Right cardiac atrium (tissue), 5 donors: ENCODE measurements around the gene TMEM14B. TPM values are rescaled to one million over a fixed set of nuclear protein-coding genes. Genes with fewer than 3 reads are reported as not detected.
"Not testable (repeated sequence)": the region's sequence is repeated elsewhere in the genome, so short reads cannot be mapped to it uniquely, and the experiment has no call there.

Experiments
- ATAC-seq, 2 donors: fragments of 200-7000 bp; cut with Tn5 transposase; one replicate each; pipeline versions ENCODE4 v1.8.0 to v1.9.1; 2020; ENCODE audit warnings: moderate library complexity in 2 of 2, mild to moderate bottlenecking in 1 of 2
- DNase-seq, 3 donors: peaks; one replicate each; pipeline ENCODE4 v3.0.0-alpha.2; 2020
- H3K27ac ChIP-seq: one replicate; pipeline ENCODE4 v1.5.1; 2013; ENCODE audit warnings: mild to moderate bottlenecking, low read length, control low read depth, moderate library complexity
- H3K27me3 ChIP-seq: one replicate; pipeline ENCODE4 v1.6.1; 2013; ENCODE audit not compliant: control insufficient read depth, insufficient read depth
- H3K4me1 ChIP-seq: one replicate; pipeline ENCODE4 v1.6.1; 2013; ENCODE audit warnings: low read length; ENCODE audit not compliant: control insufficient read depth, insufficient read depth
- H3K4me3 ChIP-seq: one replicate; pipeline ENCODE4 v1.5.1; 2013; ENCODE audit warnings: low read length, control low read depth
- H3K9me3 ChIP-seq: one replicate; pipeline ENCODE4 v1.6.1; 2013; ENCODE audit warnings: low read length; ENCODE audit not compliant: control insufficient read depth
- WGBS: extraction: QIAGEN DNeasy Blood & Tissue Kit; methylation state at CpG from one replicate; pipeline ENCODE4 v1.1.7; 2013; 5-methylcytosine and 5-hydroxymethylcytosine counted together
- intact Hi-C, 4 donors: fragments of 100-400 bp; cut with DNase I; formaldehyde crosslinking; loops; one replicate each; pipeline versions ENCODE4 v1.11.0 to v1.14.0; 2022 to 2023
- polyA plus RNA-seq: library from polyadenylated mRNA; stranded (reverse); fragments of 200-250 nt; gene quantifications from one replicate; pipeline ENCODE4 v1.2.3, GENCODE V29; 2013
- total RNA-seq, 4 donors: library from RNA; stranded (reverse); fragmentation: NEBNext Ultra II Directional; extraction: Animal tissue kit (Norgen Biotek cat#: 25700); gene quantifications; one replicate each; pipeline ENCODE4 v1.2.1, GENCODE V29; 2021
- donor health status: healthy with polysubstance abuse.
- donor health status: DM: no; HTN: yes; CAD: no.
- donor health status: DM: no; HTN: no; CAD: no.
- donor health status: DM: no; HTN: yes; CAD: no; lungs with severe emphysema.
- donor health status: DM: yes; HTN: yes; CAD: no.

Gene TMEM14B
- total and polyA plus RNA-seq, 5 donors = 92.6 to 141 (median 112) TPM

DNA sequence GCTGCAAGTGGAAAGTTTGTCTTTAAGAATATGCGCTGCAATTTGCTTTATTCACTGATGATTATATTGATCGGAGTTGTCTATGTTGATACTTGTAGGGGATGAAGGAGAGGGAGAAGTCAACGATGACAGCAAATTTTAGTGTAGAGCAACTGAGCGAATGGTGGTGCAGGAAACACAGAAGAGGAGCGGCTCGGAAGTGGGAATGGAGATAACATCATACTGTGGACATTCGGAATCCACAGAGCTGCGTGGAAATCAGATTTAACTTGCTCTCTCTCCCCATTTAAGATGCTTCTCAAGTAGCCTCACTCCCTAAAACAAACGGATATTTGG lies 722 bp upstream of the TMEM14B start:
- peaks cover 10% of the 10 kb centered on the region for H3K4me1 ChIP-seq
- DNase-seq (no peak), ATAC-seq (no peak)
- 45% methylated on average over 9 of the region's 9 CpGs for WGBS
- intact Hi-C loops = loop anchor here in 1 of 4 donors (10.0 kb wide), 1 partner anchor 52 kb away; the partner anchor contains the start of genes C6orf52 and PAK1IP1
- H3K27ac ChIP-seq = peak overlapping the region; percentile 52
- H3K9me3 ChIP-seq = no peaks in the 10 kb centered on the region
- peak overlapping the region; percentile 77 for H3K4me3 ChIP-seq
- no peaks in the 10 kb centered on the region for H3K27me3 ChIP-seq

DNA sequence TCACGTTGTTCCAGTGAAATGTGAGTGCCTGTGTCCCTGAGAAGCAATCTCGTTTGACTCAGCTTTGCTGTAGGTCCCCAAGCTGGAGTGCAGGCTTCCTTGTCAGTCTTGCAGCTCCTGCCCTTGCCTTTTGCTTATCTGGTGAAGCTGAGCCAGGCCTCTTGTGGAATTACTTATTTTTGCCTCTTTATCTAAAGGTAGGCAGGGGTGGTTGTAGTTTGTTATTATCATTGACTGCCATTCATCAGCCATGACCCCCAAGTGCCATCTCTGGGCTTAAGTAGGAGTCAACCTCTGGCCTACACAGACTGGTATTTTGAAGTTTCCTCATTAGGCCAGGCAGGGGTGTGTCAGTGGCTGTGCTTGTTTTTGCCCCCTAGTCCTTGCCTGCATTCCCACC lies 2.1 kb downstream of the TMEM14B start:
- Histone ChIP-seq H3K4me1 (peaks cover 10% of the 10 kb centered on the region), H3K27me3 (no peaks in the 10 kb centered on the region), H3K9me3 (no peaks in the 10 kb centered on the region), H3K27ac (no peak overlapping the region), H3K4me3 (no peak overlapping the region)
- intact Hi-C loops = loop anchor here in 1 of 4 donors (10.0 kb wide), 1 partner anchor 55 kb away; the partner anchor contains the start of genes C6orf52 and PAK1IP1
- 26% methylated on average over 2 of the region's 2 CpGs for WGBS
- ATAC-seq = no peak
- DNase-seq = no peak

DNA sequence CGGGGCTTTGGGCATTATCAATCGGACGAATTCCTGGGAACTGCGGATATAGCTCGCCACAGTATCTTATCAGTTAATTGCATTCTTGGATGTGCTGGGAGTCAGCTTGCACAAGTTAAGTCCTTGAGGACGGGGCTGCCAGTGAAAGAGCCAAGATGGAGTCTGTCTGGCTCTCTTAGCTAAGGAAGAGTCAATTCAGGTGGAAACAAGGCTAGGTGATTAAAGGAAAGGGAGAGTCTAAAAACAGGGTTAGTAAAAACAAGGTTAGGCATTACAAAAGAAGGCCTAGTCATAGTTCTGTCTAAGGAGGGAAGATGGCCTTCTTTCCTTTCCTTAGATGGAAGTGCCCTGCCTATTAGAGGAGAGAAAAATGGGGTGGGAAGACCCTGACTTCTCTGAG lies 3.0 kb downstream of the TMEM14B start:
- DNase-seq, H3K27ac ChIP-seq, H3K4me1 ChIP-seq, ATAC-seq, intact Hi-C loops, H3K27me3 ChIP-seq, H3K9me3 ChIP-seq, H3K4me3 ChIP-seq: not testable (repeated sequence)
- WGBS = 51% methylated on average over 6 of the region's 6 CpGs

DNA sequence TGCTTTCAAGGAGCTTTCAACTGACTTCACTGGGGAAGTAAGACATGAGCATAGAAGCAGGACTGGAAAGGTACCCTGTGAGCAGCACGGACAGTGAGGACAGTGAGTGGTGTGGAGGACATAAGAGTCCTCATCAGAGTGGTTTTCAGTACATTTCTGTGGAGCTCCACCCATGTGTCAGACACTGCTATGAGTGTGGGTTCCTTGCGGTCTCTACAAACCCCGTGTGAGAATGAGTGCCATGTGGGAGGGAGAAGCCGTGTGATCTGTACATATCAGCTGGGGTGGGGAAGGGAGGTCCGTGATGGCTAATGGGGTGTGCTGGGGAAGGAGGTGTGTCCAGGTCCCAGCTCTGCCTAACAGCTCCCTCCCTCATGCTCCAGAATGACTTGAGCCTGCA lies 4.2 kb downstream of the TMEM14B start:
- H3K9me3 ChIP-seq, intact Hi-C loops, H3K4me1 ChIP-seq, H3K27me3 ChIP-seq, H3K27ac ChIP-seq, H3K4me3 ChIP-seq, DNase-seq, ATAC-seq: not testable (repeated sequence)
- WGBS = 67% methylated on average over 5 of the region's 5 CpGs

DNA sequence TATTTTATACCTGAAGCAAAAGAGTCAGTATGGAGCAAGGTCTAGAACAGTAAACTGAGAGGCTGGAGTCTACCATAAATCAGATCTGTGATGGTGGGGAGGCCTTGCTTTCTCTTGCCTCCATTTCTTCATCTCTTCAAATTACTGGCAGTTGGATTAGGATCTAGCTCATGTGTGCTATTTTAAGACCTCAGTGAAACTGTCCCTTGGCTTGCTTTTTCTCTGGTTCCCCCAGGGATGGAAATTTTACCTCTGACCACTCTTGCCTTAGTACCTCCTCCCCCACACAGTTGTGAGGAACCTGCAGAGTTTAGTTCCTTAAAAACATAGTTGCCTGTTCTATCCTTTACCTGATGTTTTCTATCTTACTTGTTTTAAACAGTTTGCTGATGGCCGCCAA lies 8.5 kb downstream of the TMEM14B start:
- peaks cover 3% of the 10 kb centered on the region for H3K4me1 ChIP-seq
- WGBS = 78% methylated on average over 1 of the region's 1 CpG
- ATAC-seq = no peak
- no peaks in the 10 kb centered on the region for H3K27me3 ChIP-seq
- no peak for DNase-seq
- no peaks in the 10 kb centered on the region for H3K9me3 ChIP-seq
- intact Hi-C loops = no loop called here
- no peak overlapping the region for H3K4me3 ChIP-seq
- no peak overlapping the region for H3K27ac ChIP-seq

DNA sequence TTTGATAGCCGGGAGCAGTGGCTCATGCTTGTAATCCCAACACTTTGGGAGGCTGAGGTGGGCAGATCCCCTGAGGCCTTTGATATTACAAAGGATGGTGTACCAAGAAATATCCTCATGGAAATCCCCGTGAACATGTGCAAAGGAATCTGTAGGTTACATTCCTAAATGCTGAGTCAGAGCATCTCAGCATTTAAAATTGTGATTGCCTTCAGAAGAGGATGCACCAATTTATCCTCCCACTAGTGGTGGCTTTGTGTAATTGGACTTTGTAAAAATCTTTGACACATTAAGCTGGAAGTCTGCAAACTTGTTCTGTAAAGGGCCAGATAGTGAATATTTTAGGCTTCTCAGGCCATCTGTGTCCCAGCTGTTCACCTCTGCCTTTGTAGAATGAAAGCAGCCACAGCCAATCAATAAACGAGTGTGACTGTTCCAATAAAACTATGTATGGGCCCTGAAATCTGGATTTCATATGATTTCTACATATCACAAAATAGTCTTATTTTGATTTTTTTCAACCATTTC lies 11.8 kb downstream of the TMEM14B start:
- Histone ChIP-seq H3K4me3 (no peak overlapping the region), H3K27me3 (no peaks in the 10 kb centered on the region), H3K4me1 (peaks cover 3% of the 10 kb centered on the region), H3K9me3 (no peaks in the 10 kb centered on the region), H3K27ac (no peak overlapping the region)
- ATAC-seq = peak in 1 of 2 donors; percentile 36
- no peak for DNase-seq
- intact Hi-C loops = no loop called here
- 52% methylated on average over 3 of the region's 3 CpGs for WGBS

DNA sequence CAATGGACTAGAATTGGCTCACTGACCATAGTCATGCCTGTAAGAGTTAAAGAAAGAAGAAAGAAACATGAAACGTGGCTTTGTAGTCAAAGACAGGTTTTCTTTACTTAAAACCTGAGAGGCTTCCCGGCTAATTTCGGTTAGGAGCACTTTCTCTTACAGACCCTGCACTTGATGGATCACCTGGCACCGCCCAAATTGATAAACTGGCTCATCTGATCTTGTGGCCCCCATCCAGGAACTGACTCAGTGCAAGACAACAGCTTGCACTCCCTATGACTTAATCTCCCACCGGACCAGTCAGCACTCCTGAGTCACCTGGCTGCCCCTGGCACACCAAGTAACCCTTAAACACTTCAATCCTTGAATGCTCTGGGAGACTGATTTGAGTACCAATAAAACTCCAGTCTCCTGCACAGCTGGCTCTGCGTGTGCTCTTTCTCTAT lies 12.3 kb downstream of the TMEM14B start:
- H3K27me3 ChIP-seq = no peaks in the 10 kb centered on the region
- peak in 1 of 3 donors; percentile 33 for DNase-seq

DNA sequence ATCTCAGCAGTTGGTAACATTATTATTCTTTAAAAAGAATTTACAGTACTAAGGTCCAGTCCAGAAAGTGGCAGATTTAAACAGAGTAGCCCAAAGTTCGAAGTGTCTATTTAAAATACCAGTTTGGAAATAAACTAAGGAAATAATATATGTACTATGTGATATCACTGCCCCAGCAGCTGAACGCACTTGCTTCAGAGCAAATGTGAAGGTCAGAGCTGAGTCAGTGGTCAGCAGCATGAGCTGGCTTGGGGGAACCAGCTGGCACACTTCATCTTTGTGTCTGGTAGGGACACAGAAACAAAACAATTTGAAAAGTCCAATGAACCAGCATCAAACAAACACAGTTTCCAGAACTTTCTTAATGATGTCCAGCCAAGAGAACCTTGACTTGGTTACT lies 15.4 kb downstream of the TMEM14B start:
- H3K9me3 ChIP-seq = no peaks in the 10 kb centered on the region
- intact Hi-C loops = no loop called here
- no peak for DNase-seq
- H3K4me3 ChIP-seq = no peak overlapping the region
- no peaks in the 10 kb centered on the region for H3K27me3 ChIP-seq
- no peak for ATAC-seq
- peaks cover 3% of the 10 kb centered on the region for H3K4me1 ChIP-seq
- H3K27ac ChIP-seq = no peak overlapping the region
- 83% methylated on average over 2 of the region's 2 CpGs for WGBS

More for the DNA sequence above, 12.3 kb downstream of the TMEM14B start:
- Histone ChIP-seq H3K4me3 (no peak overlapping the region), H3K4me1 (peaks cover 3% of the 10 kb centered on the region), H3K27ac (no peak overlapping the region), H3K9me3 (no peaks in the 10 kb centered on the region)
- intact Hi-C loops = no loop called here
- peak; percentile 54 to 66 for ATAC-seq
- WGBS = 55% methylated on average over 6 of the region's 6 CpGs

DNA sequence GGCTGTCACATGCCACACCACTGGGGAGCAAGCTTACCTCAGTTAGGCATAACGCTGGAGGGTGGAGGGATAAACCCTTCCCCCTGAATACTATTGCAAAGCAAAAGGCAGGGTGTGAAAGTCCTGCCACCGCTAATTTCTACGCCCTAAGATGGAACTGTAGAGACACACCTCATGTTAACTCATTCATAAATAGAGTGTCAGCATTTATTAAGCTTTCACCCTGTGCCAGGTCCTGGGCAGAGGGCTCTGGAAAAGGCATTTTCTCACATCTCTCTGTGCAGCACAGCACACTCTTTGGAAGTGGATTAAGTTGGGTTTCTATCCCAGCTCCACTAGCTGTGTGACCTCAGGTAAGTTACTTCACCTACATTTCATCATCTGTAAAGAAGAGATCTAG lies 21.8 kb downstream of the TMEM14B start:
- Histone ChIP-seq H3K27ac (no peak overlapping the region), H3K9me3 (no peaks in the 10 kb centered on the region), H3K27me3 (no peaks in the 10 kb centered on the region), H3K4me3 (no peak overlapping the region), H3K4me1 (no peaks in the 10 kb centered on the region)
- ATAC-seq (no peak), DNase-seq (no peak)
- WGBS = 86% methylated on average over 3 of the region's 3 CpGs
- intact Hi-C loops = no loop called here

DNA sequence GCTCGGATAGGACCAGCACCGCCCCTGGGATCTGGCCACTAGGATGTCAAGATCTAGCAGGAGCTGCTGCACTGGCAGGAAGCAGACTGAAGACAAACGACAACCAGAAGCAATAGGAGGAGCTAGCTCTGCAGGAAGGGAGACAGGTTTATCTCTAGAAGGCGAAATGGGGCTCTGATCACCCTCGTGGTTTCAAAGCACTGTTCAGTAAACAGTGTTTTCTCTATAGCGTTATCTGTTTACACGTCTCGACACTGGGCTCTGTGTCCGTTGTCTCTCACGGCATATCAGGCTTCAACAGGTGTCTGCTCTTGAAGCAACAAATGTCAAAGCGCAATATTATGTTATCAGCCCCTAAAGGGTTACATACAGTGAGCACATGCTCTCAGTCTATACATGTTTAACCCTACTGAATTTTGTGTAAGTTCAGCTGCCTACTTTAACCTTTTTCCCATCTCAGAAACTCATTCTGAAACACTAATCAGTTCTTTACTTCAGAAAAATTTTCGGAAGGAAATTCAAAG lies 23.8 kb downstream of the TMEM14B start:
- Histone ChIP-seq H3K4me3 (no peak overlapping the region), H3K27ac (no peak overlapping the region), H3K4me1 (no peaks in the 10 kb centered on the region), H3K27me3 (no peaks in the 10 kb centered on the region), H3K9me3 (no peaks in the 10 kb centered on the region)
- intact Hi-C loops = no loop called here
- 58% methylated on average over 12 of the region's 12 CpGs for WGBS
- DNase-seq = no peak
- no peak for ATAC-seq

DNA sequence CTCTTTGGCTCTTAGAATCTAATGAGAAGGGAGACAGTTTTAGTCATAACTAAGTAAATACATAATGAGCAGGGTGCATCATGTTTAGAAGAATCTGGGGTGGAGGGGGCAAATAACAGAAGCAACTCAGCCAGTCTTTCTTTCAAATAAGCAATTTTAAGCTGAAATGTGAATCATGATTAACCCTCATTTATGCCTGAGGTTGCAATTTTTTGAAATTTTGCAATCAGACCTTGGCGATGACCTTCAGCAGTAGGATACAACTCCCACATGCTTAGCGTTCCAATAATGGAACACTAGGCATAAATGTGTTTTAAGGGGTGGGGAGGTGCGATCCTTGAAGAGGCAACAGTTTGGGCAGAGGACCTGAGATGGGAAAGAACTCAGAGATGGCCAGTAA lies 30.6 kb downstream of the TMEM14B start:
- Histone ChIP-seq H3K4me1 (no peaks in the 10 kb centered on the region), H3K27ac (no peak overlapping the region), H3K27me3 (no peaks in the 10 kb centered on the region), H3K4me3 (no peak overlapping the region), H3K9me3 (no peaks in the 10 kb centered on the region)
- 95% methylated on average over 3 of the region's 3 CpGs for WGBS
- intact Hi-C loops = no loop called here
- ATAC-seq (no peak), DNase-seq (no peak)

DNA sequence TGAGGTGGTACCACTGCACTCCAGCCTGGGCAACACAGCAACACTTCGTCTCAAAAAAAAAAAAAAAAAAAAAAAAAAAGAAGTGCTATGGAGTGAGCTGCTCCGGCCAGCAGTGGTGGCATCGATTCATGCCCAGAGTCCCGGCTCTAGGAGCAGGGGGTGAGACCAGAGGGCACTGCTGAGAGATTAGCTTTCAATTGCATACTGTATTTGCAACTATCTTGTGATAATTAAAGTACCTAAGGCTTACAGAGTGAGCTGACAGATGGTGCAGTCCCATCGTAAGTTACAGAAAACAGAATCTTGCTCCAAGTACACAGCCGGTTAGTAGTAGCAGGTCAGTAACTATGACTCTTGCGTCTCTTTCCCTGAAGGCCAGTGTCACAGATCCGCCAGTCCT lies 31.5 kb downstream of the TMEM14B start:
- no peak for DNase-seq
- intact Hi-C loops = no loop called here

More for the DNA sequence above, 31.5 kb downstream of the TMEM14B start:
- Histone ChIP-seq H3K27ac (no peak overlapping the region), H3K4me3 (no peak overlapping the region), H3K9me3 (no peaks in the 10 kb centered on the region), H3K4me1 (no peaks in the 10 kb centered on the region), H3K27me3 (no peaks in the 10 kb centered on the region)
- 93% methylated on average over 8 of the region's 8 CpGs for WGBS
- ATAC-seq = no peak
